HG03439 (cell line): ENCODE results near the gene ZBTB43.
"Not testable (repeated sequence)": the region's sequence is repeated elsewhere in the genome, so short reads cannot be mapped to it uniquely, and the experiment has no call there.

ENCODE experiments used
- ATAC-seq: cut with Tn5 transposase; IDR thresholded peaks from one replicate; pipeline ENCODE4 v1.9.1; 2021; ENCODE audit warnings: mild to moderate bottlenecking, moderate library complexity; ENCODE audit not compliant: unreplicated experiment

Gene ZBTB43

GRCh38 chr9:126804696-126805553, at the start of gene ZBTB43:
Gene ZBTB43 (plus strand): TSS chr9:126805040. CDS start chr9:126832510, 27,470 bp downstream.
- ATAC-seq = peak; percentile 73

GRCh38 chr9:126755317-126755875, 49.4 kb upstream of the ZBTB43 start:
- ATAC-seq = no peak

- no peak for ATAC-seq
Observed at GRCh38 chr9:126756238-126756637, 48.6 kb upstream of the ZBTB43 start.

- ATAC-seq = no peak
Observed at GRCh38 chr9:126756876-126757415, 47.9 kb upstream of the ZBTB43 start.

- ATAC-seq = no peak
Observed at GRCh38 chr9:126758916-126759585, 45.8 kb upstream of the ZBTB43 start.

GRCh38 chr9:126761274-126761673, 43.6 kb upstream of the ZBTB43 start:
- no peak for ATAC-seq

GRCh38 chr9:126763130-126763764, 41.6 kb upstream of the ZBTB43 start:
- ATAC-seq = no peak

GRCh38 chr9:126773004-126773607, 31.7 kb upstream of the ZBTB43 start:
- ATAC-seq = no peak

GRCh38 chr9:126775926-126776325, 28.9 kb upstream of the ZBTB43 start:
- no peak for ATAC-seq

GRCh38 chr9:126777733-126778132, 27.1 kb upstream of the ZBTB43 start:
- no peak for ATAC-seq

GRCh38 chr9:126778141-126778540, 26.7 kb upstream of the ZBTB43 start:
- ATAC-seq = no peak

- ATAC-seq = not testable (repeated sequence)
Observed at GRCh38 chr9:126778696-126779095, 26.1 kb upstream of the ZBTB43 start.

- no peak for ATAC-seq
Observed at GRCh38 chr9:126781186-126782052, 23.4 kb upstream of the ZBTB43 start.

- no peak for ATAC-seq
Observed at GRCh38 chr9:126782053-126782388, 22.8 kb upstream of the ZBTB43 start.

- ATAC-seq = no peak
Observed at GRCh38 chr9:126783949-126784348, 20.9 kb upstream of the ZBTB43 start.

- ATAC-seq = no peak
Observed at GRCh38 chr9:126784401-126784800, 20.4 kb upstream of the ZBTB43 start.

GRCh38 chr9:126784841-126785240, 20.0 kb upstream of the ZBTB43 start:
- ATAC-seq = not testable (repeated sequence)

GRCh38 chr9:126788046-126788445, 16.8 kb upstream of the ZBTB43 start:
- no peak for ATAC-seq

GRCh38 chr9:126788634-126789349, 16.0 kb upstream of the ZBTB43 start:
- ATAC-seq = no peak
